ENCODE measurements around the gene XYLT1.

The XYLT1 gene

DNA sequence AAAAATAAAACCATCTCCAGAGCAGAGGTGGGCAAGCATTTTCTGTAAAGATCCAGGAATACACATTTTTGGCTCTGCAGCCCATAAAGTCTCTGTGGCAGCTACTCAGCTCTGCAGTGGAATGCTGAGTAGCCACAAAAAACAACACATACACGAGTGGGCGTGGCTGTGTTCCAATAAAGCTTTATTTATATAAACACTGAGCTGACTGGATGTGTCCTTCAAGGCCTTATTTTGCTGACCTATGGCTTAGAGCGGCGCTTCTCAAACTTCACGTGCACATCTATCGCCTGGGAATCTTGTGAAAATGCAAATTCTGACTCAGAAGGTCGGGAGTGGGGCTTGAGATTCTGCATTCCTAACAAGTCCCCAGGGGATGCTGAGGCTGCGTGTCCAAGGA lies 39.7 kb downstream of the XYLT1 start:
- Mint-ChIP-seq H3K4me3 (no peak overlapping the region), H3K9me3 (no peaks in the 10 kb centered on the region), H3K4me1 (peaks cover 7% of the 10 kb centered on the region), H3K36me3 (ENCODE audit: low read depth) (no peaks in the 10 kb centered on the region), H3K27ac (no peak overlapping the region), H3K27me3 (ENCODE audit: low read depth, poor library complexity) (peaks cover 10% of the 10 kb centered on the region)
- TF ChIP-seq, protein P1, sequence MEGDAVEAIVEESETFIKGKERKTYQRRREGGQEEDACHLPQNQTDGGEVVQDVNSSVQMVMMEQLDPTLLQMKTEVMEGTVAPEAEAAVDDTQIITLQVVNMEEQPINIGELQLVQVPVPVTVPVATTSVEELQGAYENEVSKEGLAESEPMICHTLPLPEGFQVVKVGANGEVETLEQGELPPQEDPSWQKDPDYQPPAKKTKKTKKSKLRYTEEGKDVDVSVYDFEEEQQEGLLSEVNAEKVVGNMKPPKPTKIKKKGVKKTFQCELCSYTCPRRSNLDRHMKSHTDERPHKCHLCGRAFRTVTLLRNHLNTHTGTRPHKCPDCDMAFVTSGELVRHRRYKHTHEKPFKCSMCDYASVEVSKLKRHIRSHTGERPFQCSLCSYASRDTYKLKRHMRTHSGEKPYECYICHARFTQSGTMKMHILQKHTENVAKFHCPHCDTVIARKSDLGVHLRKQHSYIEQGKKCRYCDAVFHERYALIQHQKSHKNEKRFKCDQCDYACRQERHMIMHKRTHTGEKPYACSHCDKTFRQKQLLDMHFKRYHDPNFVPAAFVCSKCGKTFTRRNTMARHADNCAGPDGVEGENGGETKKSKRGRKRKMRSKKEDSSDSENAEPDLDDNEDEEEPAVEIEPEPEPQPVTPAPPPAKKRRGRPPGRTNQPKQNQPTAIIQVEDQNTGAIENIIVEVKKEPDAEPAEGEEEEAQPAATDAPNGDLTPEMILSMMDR (IDR thresholded peaks at IDR 0.05): no peak
- no peak for DNase-seq

DNA sequence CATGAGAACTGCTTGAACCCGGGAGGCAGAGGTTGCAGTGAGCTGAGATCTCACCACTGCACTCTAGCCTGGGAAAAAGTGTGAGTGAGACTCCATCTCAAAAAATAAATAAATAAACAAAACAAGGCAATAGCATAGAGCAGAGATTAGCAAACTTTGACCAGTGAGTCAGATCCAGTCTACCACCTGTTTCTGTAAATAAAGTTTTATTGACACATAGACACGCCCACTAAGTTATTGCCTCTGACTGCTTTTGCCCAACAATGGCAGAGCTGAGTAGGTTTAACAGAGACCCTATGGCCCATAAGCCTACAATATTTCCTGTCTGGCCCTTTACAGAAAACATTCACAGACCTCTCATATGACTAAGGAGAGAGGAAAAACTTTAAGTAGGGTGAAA lies 44.3 kb downstream of the XYLT1 start:
- no peaks in the 10 kb centered on the region for H3K9me3 Mint-ChIP-seq

DNA sequence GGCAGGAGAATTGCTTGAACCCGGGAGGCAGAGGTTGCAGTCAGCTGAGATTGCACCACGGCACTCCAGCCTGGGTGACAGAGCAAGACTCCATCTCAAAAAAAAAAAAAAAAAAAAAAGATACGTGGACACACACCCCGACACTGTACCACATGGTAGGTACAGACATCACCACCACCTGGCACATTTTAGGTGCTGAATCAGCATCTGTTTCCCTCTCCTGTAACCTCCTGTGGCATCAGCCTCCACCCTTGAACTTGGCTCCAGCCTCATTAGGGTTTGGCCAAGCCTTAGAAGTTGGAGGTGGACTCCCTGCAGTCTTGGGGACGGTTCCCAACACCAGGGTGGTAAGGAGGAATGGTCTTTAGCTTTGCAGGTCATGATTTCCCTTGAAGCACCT lies 46.0 kb downstream of the XYLT1 start:
- Mint-ChIP-seq H3K36me3 (ENCODE audit: low read depth) (no peaks in the 10 kb centered on the region), H3K4me1 (no peaks in the 10 kb centered on the region), H3K9me3 (no peaks in the 10 kb centered on the region), H3K27me3 (ENCODE audit: low read depth, poor library complexity) (peaks cover 6% of the 10 kb centered on the region), H3K27ac (no peak overlapping the region), H3K4me3 (no peak overlapping the region)
- no peak for DNase-seq
- TF ChIP-seq, protein P1 (IDR thresholded peaks at IDR 0.05): no peak

More for the DNA sequence above, 44.3 kb downstream of the XYLT1 start:
- no peaks in the 10 kb centered on the region for H3K4me1 Mint-ChIP-seq
- no peak for DNase-seq
- no peak overlapping the region for H3K4me3 Mint-ChIP-seq
- H3K27me3 Mint-ChIP-seq (ENCODE audit: low read depth, poor library complexity): peaks cover 6% of the 10 kb centered on the region
- no peaks in the 10 kb centered on the region for H3K36me3 Mint-ChIP-seq (ENCODE audit: low read depth)
- TF ChIP-seq, protein P1 (IDR thresholded peaks at IDR 0.05): no peak
- H3K27ac Mint-ChIP-seq: no peak overlapping the region

DNA sequence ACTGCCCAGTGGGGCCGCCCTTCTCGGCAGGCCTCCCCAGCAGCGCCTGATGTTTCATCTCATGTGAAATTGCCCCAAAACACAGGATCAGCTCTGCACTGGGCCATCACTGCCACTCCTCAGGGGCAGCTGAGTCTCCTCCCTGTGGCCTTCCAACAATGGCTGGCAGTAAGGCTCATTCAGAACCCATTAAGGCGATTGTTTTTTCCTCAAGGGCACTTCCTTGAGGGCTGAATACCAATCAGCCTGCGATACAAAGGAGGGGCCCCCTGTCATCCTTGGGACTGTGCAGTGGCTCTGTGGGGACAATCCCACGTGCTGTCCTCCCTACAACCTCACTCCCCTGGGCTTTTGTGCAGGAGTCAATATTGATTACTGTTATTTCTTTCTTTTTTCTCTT lies 47.5 kb downstream of the XYLT1 start:
- DNase-seq: no peak
- Mint-ChIP-seq H3K4me3 (no peak overlapping the region), H3K27ac (no peak overlapping the region), H3K36me3 (ENCODE audit: low read depth) (no peaks in the 10 kb centered on the region), H3K4me1 (no peaks in the 10 kb centered on the region), H3K9me3 (no peaks in the 10 kb centered on the region), H3K27me3 (ENCODE audit: low read depth, poor library complexity) (peaks cover 6% of the 10 kb centered on the region)
- TF ChIP-seq, protein P1 (IDR thresholded peaks at IDR 0.05): no peak

DNA sequence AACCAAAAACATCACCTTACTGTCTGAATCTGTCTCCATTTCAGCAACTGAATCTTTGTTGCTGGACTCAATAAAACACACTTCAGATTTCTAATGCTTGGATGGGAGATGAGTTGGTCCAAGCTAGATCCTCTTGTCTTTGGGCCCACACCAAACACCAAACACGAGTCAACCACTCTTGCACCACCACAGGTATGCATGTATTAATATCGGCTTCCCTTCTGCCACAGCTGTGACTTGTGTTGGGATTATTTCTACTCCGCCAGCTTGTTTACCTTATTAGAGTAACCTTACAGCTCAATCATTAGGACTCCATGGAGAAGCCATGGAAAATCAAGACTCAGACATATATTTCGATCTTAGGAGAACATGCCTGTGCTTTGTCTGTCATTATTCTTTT lies 49.9 kb downstream of the XYLT1 start:
- peaks cover 3% of the 10 kb centered on the region for H3K9me3 Mint-ChIP-seq

DNA sequence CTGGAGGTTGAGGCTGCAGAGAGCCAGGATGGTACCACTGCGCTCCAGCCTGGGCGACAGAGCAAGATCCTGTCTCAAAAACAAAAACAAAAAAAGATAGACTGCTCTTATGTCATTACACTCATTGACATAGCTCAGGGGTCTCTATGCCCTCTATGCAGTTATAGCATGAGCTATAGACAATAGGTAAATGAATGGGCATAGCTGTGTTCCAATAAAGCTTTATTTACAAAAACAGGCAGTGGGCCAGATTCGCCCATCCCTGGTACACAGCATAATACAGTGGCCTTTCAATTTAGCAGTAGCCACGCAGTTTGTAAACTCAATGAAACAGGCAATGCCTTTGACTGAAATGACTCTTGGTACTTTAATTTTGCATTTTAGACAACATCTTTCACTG lies 51.5 kb downstream of the XYLT1 start:
- no peak for DNase-seq
- Mint-ChIP-seq H3K36me3 (ENCODE audit: low read depth) (peaks cover 5% of the 10 kb centered on the region), H3K9me3 (peaks cover 3% of the 10 kb centered on the region), H3K27me3 (ENCODE audit: low read depth, poor library complexity) (peaks cover 14% of the 10 kb centered on the region), H3K4me3 (no peak overlapping the region), H3K27ac (no peak overlapping the region), H3K4me1 (peaks cover 25% of the 10 kb centered on the region)
- TF ChIP-seq, protein P1 (IDR thresholded peaks at IDR 0.05): no peak

More for the DNA sequence above, 49.9 kb downstream of the XYLT1 start:
- Mint-ChIP-seq H3K27ac (no peak overlapping the region), H3K4me1 (peaks cover 21% of the 10 kb centered on the region), H3K4me3 (no peak overlapping the region), H3K36me3 (ENCODE audit: low read depth) (peaks cover 5% of the 10 kb centered on the region), H3K27me3 (ENCODE audit: low read depth, poor library complexity) (peaks cover 14% of the 10 kb centered on the region)
- no peak for DNase-seq
- TF ChIP-seq, protein P1 (IDR thresholded peaks at IDR 0.05): no peak
